Panc1 (cell line): ENCODE measurements around the gene KIF21A.

Source experiments
- CTCF ChIP-seq: fragments of 450-650 bp; IDR thresholded peaks from 2 replicates; pipeline ENCODE4 v1.5.1; 2017; ENCODE audit warnings: mild to moderate bottlenecking
- POLR2AphosphoS5 ChIP-seq: IDR thresholded peaks from 2 replicates; pipeline ENCODE4 v1.6.1; 2012; ENCODE audit warnings: mild to moderate bottlenecking, low read depth, low read length, moderate library complexity
- SIN3A ChIP-seq: IDR thresholded peaks from 2 replicates; pipeline ENCODE4 v1.6.1; 2012; ENCODE audit warnings: low read depth, mild to moderate bottlenecking, low read length, moderate library complexity, borderline replicate concordance; ENCODE audit not compliant: insufficient read depth
- TF ChIP-seq, protein P1 (sequence below), 2 experiments: IDR thresholded peaks; 2 replicates each; pipeline ENCODE4 v1.6.1; 2011 to 2012; ENCODE audit warnings: low read depth in 2 of 2, control low read depth in 1 of 2, low read length in 1 of 2, mild to moderate bottlenecking in 1 of 2, moderate library complexity in 1 of 2; ENCODE audit not compliant: insufficient read depth in 1 of 2

- TF ChIP-seq, protein P1, sequence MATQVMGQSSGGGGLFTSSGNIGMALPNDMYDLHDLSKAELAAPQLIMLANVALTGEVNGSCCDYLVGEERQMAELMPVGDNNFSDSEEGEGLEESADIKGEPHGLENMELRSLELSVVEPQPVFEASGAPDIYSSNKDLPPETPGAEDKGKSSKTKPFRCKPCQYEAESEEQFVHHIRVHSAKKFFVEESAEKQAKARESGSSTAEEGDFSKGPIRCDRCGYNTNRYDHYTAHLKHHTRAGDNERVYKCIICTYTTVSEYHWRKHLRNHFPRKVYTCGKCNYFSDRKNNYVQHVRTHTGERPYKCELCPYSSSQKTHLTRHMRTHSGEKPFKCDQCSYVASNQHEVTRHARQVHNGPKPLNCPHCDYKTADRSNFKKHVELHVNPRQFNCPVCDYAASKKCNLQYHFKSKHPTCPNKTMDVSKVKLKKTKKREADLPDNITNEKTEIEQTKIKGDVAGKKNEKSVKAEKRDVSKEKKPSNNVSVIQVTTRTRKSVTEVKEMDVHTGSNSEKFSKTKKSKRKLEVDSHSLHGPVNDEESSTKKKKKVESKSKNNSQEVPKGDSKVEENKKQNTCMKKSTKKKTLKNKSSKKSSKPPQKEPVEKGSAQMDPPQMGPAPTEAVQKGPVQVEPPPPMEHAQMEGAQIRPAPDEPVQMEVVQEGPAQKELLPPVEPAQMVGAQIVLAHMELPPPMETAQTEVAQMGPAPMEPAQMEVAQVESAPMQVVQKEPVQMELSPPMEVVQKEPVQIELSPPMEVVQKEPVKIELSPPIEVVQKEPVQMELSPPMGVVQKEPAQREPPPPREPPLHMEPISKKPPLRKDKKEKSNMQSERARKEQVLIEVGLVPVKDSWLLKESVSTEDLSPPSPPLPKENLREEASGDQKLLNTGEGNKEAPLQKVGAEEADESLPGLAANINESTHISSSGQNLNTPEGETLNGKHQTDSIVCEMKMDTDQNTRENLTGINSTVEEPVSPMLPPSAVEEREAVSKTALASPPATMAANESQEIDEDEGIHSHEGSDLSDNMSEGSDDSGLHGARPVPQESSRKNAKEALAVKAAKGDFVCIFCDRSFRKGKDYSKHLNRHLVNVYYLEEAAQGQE (IDR thresholded peaks at IDR 0.05; ENCODE audit: insufficient read depth in 1 of 2, low read depth in 2 of 2, low read length in 1 of 2) = no peak
- TF ChIP-seq POLR2AphosphoS5 (no peak), CTCF (no peak), SIN3A (no peak)
These were observed 11.1 kb downstream of the KIF21A start for GRCh38 chr12:39431797-39432196.
